ENCODE results near the gene SLC9A9. TPM values are rescaled to one million over a fixed set of nuclear protein-coding genes. Genes with fewer than 3 reads are reported as not detected.
A peak's percentile ranks its signal among the peaks of the same experiment; 100 is the strongest.

Gene SLC9A9
- polyA plus RNA-seq, 1 donor from 2014 or later, result 0.54 TPM

DNA sequence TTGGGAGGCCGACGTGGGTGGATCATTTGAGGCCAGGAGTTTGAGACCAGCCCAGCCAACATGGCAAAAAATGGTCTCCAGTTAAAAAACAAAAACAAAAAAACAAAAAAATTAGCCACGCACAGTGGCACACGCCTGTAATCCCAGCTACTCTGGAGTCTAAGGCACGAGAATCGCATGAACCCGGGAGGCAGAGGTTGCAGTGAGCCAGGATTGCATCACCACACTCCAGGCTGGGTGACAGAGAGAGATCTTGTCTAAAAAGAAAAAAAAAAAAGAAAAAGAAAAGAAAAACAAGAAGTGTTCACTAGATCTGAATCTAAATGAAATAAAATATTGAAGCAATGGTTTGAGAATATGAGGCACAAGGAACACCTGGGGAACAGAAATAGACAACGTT, 36.7 kb downstream of the SLC9A9 start:
- Histone ChIP-seq H2AFZ (ENCODE audit: low read depth, low read length) (no peak overlapping the region), H3K4me2 (ENCODE audit: low read length) (no peak overlapping the region), H3K79me2 (replicated peaks; ENCODE audit: insufficient read depth, low read length) (no peaks in the 10 kb centered on the region), H3F3A (ENCODE audit: insufficient read depth, low read length, poor library complexity, severe bottlenecking) (no peaks in the 10 kb centered on the region), H3K9me3 (ENCODE audit: low read length) (no peaks in the 10 kb centered on the region), H4K20me1 (ENCODE audit: insufficient read depth) (no peaks in the 10 kb centered on the region), H3K27ac (ENCODE audit: low read length) (no peak overlapping the region), H3K36me3 (ENCODE audit: insufficient read depth, low read length) (no peaks in the 10 kb centered on the region), H3K4me3 (ENCODE audit: low read length) (no peak overlapping the region), H3K27me3 (ENCODE audit: insufficient read depth, low read depth, low read length) (no peaks in the 10 kb centered on the region), H3K9ac (ENCODE audit: low read length) (no peak overlapping the region), H3K9me2 (ENCODE audit: insufficient read depth, low read length) (no peaks in the 10 kb centered on the region)
- TF ChIP-seq MXI1 (conservative IDR thresholded peaks at IDR 0.05; ENCODE audit: poor library complexity, severe bottlenecking), result no peak
- TF ChIP-seq, protein P1, sequence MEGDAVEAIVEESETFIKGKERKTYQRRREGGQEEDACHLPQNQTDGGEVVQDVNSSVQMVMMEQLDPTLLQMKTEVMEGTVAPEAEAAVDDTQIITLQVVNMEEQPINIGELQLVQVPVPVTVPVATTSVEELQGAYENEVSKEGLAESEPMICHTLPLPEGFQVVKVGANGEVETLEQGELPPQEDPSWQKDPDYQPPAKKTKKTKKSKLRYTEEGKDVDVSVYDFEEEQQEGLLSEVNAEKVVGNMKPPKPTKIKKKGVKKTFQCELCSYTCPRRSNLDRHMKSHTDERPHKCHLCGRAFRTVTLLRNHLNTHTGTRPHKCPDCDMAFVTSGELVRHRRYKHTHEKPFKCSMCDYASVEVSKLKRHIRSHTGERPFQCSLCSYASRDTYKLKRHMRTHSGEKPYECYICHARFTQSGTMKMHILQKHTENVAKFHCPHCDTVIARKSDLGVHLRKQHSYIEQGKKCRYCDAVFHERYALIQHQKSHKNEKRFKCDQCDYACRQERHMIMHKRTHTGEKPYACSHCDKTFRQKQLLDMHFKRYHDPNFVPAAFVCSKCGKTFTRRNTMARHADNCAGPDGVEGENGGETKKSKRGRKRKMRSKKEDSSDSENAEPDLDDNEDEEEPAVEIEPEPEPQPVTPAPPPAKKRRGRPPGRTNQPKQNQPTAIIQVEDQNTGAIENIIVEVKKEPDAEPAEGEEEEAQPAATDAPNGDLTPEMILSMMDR (IDR thresholded peaks at IDR 0.05; ENCODE audit: poor library complexity, severe bottlenecking), result no peak
- TF ChIP-seq, protein P2, sequence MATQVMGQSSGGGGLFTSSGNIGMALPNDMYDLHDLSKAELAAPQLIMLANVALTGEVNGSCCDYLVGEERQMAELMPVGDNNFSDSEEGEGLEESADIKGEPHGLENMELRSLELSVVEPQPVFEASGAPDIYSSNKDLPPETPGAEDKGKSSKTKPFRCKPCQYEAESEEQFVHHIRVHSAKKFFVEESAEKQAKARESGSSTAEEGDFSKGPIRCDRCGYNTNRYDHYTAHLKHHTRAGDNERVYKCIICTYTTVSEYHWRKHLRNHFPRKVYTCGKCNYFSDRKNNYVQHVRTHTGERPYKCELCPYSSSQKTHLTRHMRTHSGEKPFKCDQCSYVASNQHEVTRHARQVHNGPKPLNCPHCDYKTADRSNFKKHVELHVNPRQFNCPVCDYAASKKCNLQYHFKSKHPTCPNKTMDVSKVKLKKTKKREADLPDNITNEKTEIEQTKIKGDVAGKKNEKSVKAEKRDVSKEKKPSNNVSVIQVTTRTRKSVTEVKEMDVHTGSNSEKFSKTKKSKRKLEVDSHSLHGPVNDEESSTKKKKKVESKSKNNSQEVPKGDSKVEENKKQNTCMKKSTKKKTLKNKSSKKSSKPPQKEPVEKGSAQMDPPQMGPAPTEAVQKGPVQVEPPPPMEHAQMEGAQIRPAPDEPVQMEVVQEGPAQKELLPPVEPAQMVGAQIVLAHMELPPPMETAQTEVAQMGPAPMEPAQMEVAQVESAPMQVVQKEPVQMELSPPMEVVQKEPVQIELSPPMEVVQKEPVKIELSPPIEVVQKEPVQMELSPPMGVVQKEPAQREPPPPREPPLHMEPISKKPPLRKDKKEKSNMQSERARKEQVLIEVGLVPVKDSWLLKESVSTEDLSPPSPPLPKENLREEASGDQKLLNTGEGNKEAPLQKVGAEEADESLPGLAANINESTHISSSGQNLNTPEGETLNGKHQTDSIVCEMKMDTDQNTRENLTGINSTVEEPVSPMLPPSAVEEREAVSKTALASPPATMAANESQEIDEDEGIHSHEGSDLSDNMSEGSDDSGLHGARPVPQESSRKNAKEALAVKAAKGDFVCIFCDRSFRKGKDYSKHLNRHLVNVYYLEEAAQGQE (IDR thresholded peaks at IDR 0.05; ENCODE audit: borderline replicate concordance), result no peak
- TF ChIP-seq EZH2 (IDR thresholded peaks at IDR 0.05; ENCODE audit: borderline replicate concordance, insufficient read depth, low read length, poor library complexity, severe bottlenecking), result no peak

DNA sequence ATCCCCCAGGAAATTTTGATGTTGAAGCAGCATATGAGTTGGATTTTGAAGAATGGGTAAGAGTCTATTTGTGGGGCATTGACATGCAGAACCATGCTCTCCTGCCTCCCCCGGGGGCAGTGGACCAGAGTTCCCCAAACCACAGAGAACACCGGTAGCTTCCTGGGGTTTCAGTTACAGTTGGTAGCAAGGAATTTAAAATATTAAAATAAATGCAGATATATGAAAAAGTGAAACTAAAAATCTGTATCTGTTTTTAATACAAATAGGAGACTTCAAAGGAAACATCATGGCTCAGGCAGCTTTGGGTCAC, 37.4 kb downstream of the SLC9A9 start:
- H4K20me1 ChIP-seq (ENCODE audit: insufficient read depth), result no peaks in the 10 kb centered on the region
- no peaks in the 10 kb centered on the region for H3F3A ChIP-seq (ENCODE audit: insufficient read depth, low read length, poor library complexity, severe bottlenecking)
- H3K9ac ChIP-seq (ENCODE audit: low read length), result no peak overlapping the region
- H3K4me3 ChIP-seq (ENCODE audit: low read length), result no peak overlapping the region
- H3K4me2 ChIP-seq (ENCODE audit: low read length), result no peak overlapping the region
- no peak for TF ChIP-seq TAF1 (IDR thresholded peaks at IDR 0.05; ENCODE audit: low read depth)
- H3K9me2 ChIP-seq (ENCODE audit: insufficient read depth, low read length), result no peaks in the 10 kb centered on the region
- no peaks in the 10 kb centered on the region for H3K27me3 ChIP-seq (ENCODE audit: insufficient read depth, low read depth, low read length)
- no peaks in the 10 kb centered on the region for H3K79me2 ChIP-seq (replicated peaks; ENCODE audit: insufficient read depth, low read length)
- peak overlapping the region; percentile 6 for H3K27ac ChIP-seq (ENCODE audit: low read length)
- H2AFZ ChIP-seq (ENCODE audit: low read depth, low read length), result no peak overlapping the region
- no peaks in the 10 kb centered on the region for H3K9me3 ChIP-seq (ENCODE audit: low read length)
- H3K36me3 ChIP-seq (ENCODE audit: insufficient read depth, low read length), result no peaks in the 10 kb centered on the region

DNA sequence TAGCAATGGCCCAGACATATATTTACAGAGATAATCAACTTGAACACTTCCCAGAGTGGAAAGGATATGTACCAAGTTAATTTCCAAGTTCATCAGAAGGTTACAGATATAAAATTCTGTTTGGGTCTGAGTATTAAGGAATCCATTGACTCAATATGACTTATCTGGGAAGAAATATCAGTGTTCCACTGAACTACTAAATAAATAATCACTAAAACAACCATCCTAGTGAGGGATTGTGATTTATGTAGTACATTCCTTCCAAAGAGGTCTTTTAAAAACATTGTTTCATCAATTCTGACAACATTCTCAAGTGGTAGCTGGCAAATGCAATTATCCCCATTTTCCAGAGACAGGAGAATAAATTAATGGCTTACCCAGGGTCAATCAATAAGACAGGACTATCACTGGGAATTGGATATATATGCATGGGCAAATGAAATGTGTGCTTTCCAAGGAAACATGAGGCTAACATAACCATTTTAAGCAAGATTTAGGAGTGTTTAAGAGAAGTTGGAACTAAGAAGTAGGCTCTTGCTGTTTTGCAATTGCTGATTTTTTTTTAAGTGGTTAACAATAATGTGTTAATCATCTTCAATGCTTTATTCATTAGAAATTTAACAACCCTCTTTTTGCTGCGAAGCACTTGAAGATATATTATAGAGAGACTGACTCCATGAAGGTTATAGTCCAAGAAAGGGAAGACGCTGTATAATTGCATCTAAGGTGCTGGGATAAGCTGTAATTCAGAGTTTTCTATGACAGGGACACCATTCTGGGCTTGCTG, 37.9 kb downstream of the SLC9A9 start:
- no peaks in the 10 kb centered on the region for H3K36me3 ChIP-seq (ENCODE audit: insufficient read depth, low read length)
- H3K4me3 ChIP-seq (ENCODE audit: low read length), result no peak overlapping the region
- no peak overlapping the region for H2AFZ ChIP-seq (ENCODE audit: low read depth, low read length)
- no peaks in the 10 kb centered on the region for H3K79me2 ChIP-seq (replicated peaks; ENCODE audit: insufficient read depth, low read length)
- H3K9me2 ChIP-seq (ENCODE audit: insufficient read depth, low read length), result no peaks in the 10 kb centered on the region
- no peak for TF ChIP-seq TAF1 (IDR thresholded peaks at IDR 0.05; ENCODE audit: low read depth)
- TF ChIP-seq, protein P2 (IDR thresholded peaks at IDR 0.05; ENCODE audit: borderline replicate concordance), result no peak
- TF ChIP-seq EZH2 (IDR thresholded peaks at IDR 0.05; ENCODE audit: borderline replicate concordance, insufficient read depth, low read length, poor library complexity, severe bottlenecking), result no peak
- no peak for TF ChIP-seq POLR2AphosphoS5 (IDR thresholded peaks at IDR 0.05)
- no peak for TF ChIP-seq MXI1 (conservative IDR thresholded peaks at IDR 0.05; ENCODE audit: poor library complexity, severe bottlenecking)
- no peak overlapping the region for H3K9ac ChIP-seq (ENCODE audit: low read length)
- H3K27ac ChIP-seq (ENCODE audit: low read length), result peak overlapping the region; percentile 6
- peak overlapping the region; percentile 11 for H3K4me2 ChIP-seq (ENCODE audit: low read length)
- no peaks in the 10 kb centered on the region for H3F3A ChIP-seq (ENCODE audit: insufficient read depth, low read length, poor library complexity, severe bottlenecking)
- no peaks in the 10 kb centered on the region for H3K27me3 ChIP-seq (ENCODE audit: insufficient read depth, low read depth, low read length)
- no peaks in the 10 kb centered on the region for H3K9me3 ChIP-seq (ENCODE audit: low read length)
- no peaks in the 10 kb centered on the region for H4K20me1 ChIP-seq (ENCODE audit: insufficient read depth)
